Measurements from ENCODE around the gene TPX2.
"Not testable (repeated sequence)": the region's sequence is repeated elsewhere in the genome, so short reads cannot be mapped to it uniquely, and the experiment has no call there.

Gene TPX2

GRCh38 chr20:31719644-31720485, 19.2 kb upstream of the TPX2 start:
- peak; percentile 81 for DNase-seq (ENCODE audit: low read depth, low spot score)

GRCh38 chr20:31720486-31721407, 18.3 kb upstream of the TPX2 start:
- no peak for DNase-seq (ENCODE audit: low read depth, low spot score)

GRCh38 chr20:31721408-31722256, 17.5 kb upstream of the TPX2 start:
- DNase-seq (ENCODE audit: low read depth, low spot score) = peak; percentile 33

- peak; percentile 94 for DNase-seq (ENCODE audit: low read depth, low spot score)
These were observed 16.6 kb upstream of the TPX2 start, which contains the start of gene BCL2L1 for GRCh38 chr20:31722257-31723068. Gene BCL2L1 (minus strand): TSS chr20:31722868. CDS start chr20:31722218, 650 bp downstream.

GRCh38 chr20:31723069-31723318, 16.1 kb upstream of the TPX2 start:
- no peak for DNase-seq (ENCODE audit: low read depth, low spot score)

GRCh38 chr20:31723319-31724078, 15.6 kb upstream of the TPX2 start:
- DNase-seq (ENCODE audit: low read depth, low spot score) = peak; percentile 99

GRCh38 chr20:31731321-31731717, 7.8 kb upstream of the TPX2 start:
- DNase-seq (ENCODE audit: low read depth, low spot score) = no peak

- no peak for DNase-seq (ENCODE audit: low read depth, low spot score)
These were observed 474 bp downstream of the TPX2 start for GRCh38 chr20:31739550-31739977.

GRCh38 chr20:31740208-31740607, 1.1 kb downstream of the TPX2 start:
- DNase-seq (ENCODE audit: low read depth, low spot score) = peak; percentile 62

GRCh38 chr20:31740656-31741323, 1.7 kb downstream of the TPX2 start:
- no peak for DNase-seq (ENCODE audit: low read depth, low spot score)

GRCh38 chr20:31746068-31746878, 7.2 kb downstream of the TPX2 start:
- DNase-seq (ENCODE audit: low read depth, low spot score) = no peak

GRCh38 chr20:31747028-31747427, 7.9 kb downstream of the TPX2 start:
- DNase-seq (ENCODE audit: low read depth, low spot score) = not testable (repeated sequence)

GRCh38 chr20:31747640-31748039, 8.6 kb downstream of the TPX2 start:
- no peak for DNase-seq (ENCODE audit: low read depth, low spot score)

- DNase-seq (ENCODE audit: low read depth, low spot score) = no peak
These were observed 10.1 kb downstream of the TPX2 start for GRCh38 chr20:31749223-31749622.

GRCh38 chr20:31751126-31751525, 12.0 kb downstream of the TPX2 start:
- peak; percentile 86 for DNase-seq (ENCODE audit: low read depth, low spot score)

- no peak for DNase-seq (ENCODE audit: low read depth, low spot score)
These were observed 18.2 kb downstream of the TPX2 start for GRCh38 chr20:31757254-31757653.

GRCh38 chr20:31758521-31758920, 19.4 kb downstream of the TPX2 start:
- no peak for DNase-seq (ENCODE audit: low read depth, low spot score)

GRCh38 chr20:31758991-31759390, 19.9 kb downstream of the TPX2 start:
- no peak for DNase-seq (ENCODE audit: low read depth, low spot score)

Measured in astrocyte of the hippocampus (primary cell).